Heart left ventricle (tissue), 16 donors: ENCODE results near the gene MET. TPM values are rescaled to one million over a fixed set of nuclear protein-coding genes. Genes with fewer than 3 reads are reported as not detected.

Experiments used
- ATAC-seq, 4 donors: fragments of 200-7000 bp; cut with Tn5 transposase; one replicate each; pipeline ENCODE4 v1.9.1; 2020 to 2022; ENCODE audit warnings: moderate library complexity in 4 of 4, mild to moderate bottlenecking in 3 of 4, moderate number of reproducible peaks in 1 of 4
- DNase-seq, 5 donors: peaks; one replicate each; pipeline ENCODE4 v3.0.0-alpha.2; 2020
- H3K27ac ChIP-seq, 12 donors: fragments of 200-600 bp; sonication (generic) in 4 of 12; one replicate each; pipeline versions ENCODE4 v1.5.0 to v1.8.0; 2016 to 2022; ENCODE audit warnings: mild to moderate bottlenecking in 2 of 12
- H3K27me3 ChIP-seq, 9 donors: fragments of 200-600 bp; sonication (generic) in 2 of 9; one replicate each; pipeline versions ENCODE4 v1.5.1 to v1.8.0; 2016 to 2022; ENCODE audit warnings: mild to moderate bottlenecking in 3 of 9
- H3K36me3 ChIP-seq, 9 donors: fragments of 200-600 bp; sonication (generic) in 2 of 9; one replicate each; pipeline versions ENCODE4 v1.5.0 to v1.8.0; 2018 to 2022; ENCODE audit warnings: mild to moderate bottlenecking in 2 of 9
- H3K4me1 ChIP-seq, 12 donors: fragments of 200-600 bp; sonication (generic) in 4 of 12; one replicate each; pipeline versions ENCODE4 v1.5.0 to v1.8.0; 2016 to 2022; ENCODE audit warnings: mild to moderate bottlenecking in 3 of 12
- H3K4me3 ChIP-seq, 12 donors: fragments of 200-600 bp; sonication (generic) in 4 of 12; one replicate each; pipeline versions ENCODE4 v1.5.0 to v1.8.0; 2017 to 2022; ENCODE audit warnings: mild to moderate bottlenecking in 9 of 12, moderate library complexity in 4 of 12
- H3K9me3 ChIP-seq, 12 donors: fragments of 200-600 bp; sonication (generic) in 4 of 12; one replicate each; pipeline versions ENCODE4 v1.5.0 to v1.8.0; 2016 to 2022; ENCODE audit warnings: mild to moderate bottlenecking in 1 of 12
- CTCF ChIP-seq, 12 donors: fragments of 200-600 bp; sonication (generic) in 4 of 12; IDR thresholded peaks; one replicate each; pipeline versions ENCODE4 v1.5.0 to v1.8.0; 2018 to 2022; ENCODE audit warnings: antibody characterized with exemption in 12 of 12, mild to moderate bottlenecking in 5 of 12
- POLR2A ChIP-seq, 2 donors: fragments of 450-650 bp; IDR thresholded peaks; one replicate each; pipeline ENCODE4 v1.6.1; 2017; ENCODE audit warnings: antibody characterized with exemption in 2 of 2, mild to moderate bottlenecking in 2 of 2, moderate library complexity in 2 of 2
- WGBS, 4 donors: extraction: QIAGEN DNeasy Blood & Tissue Kit in 2 of 4; methylation state at CpG; one replicate each; pipeline versions ENCODE4 v1.1.5 to v1.1.7; 2013 to 2018; 5-methylcytosine and 5-hydroxymethylcytosine counted together
- intact Hi-C, 10 donors: fragments of 100-400 bp; cut with DNase I; formaldehyde crosslinking; loops; one replicate each; pipeline versions ENCODE4 v1.11.1 to v1.14.2; 2022
- polyA plus RNA-seq, 2 donors: library from polyadenylated mRNA; stranded (reverse); fragments of 200-250 nt; gene quantifications; one replicate each; pipeline ENCODE4 v1.2.3, GENCODE V29; 2013
- total RNA-seq, 9 donors: library from RNA; depleted of rRNA in 2 of 9; stranded (reverse); fragments of >200 nt in 2 of 9; fragmentation: NEBNext Ultra II Directional in 3 of 9; extraction: Animal tissue kit (Norgen Biotek cat#: 25700) in 3 of 9; gene quantifications; one replicate each; pipeline versions ENCODE4 v1.1.0 to v1.2.4, GENCODE V29; 2016 to 2023
- donor health status: ischemic (EF 13 %, LVEDD 7.1; RV severe dilation, severe dysfunction).
- donor health status: healthy with polysubstance abuse.
- donor health status: DM: no; HTN: yes; CAD: no.
- donor health status: DM: no; HTN: no; CAD: no.
- donor health status: ischemic (EF 25% LVEDD 6.9; RV normal size, moderate dysfunction).
- donor health status: ischemic (EF 25% LVEDD 5.7; RV mildly dilated, moderate dysfunction).
- donor health status: healthy.
- donor health status: DM: yes; HTN: yes; CAD: no.
- donor health status: ischemic (EF 35%, LVEDD 5.7; RV mildly dilated, moderate dysfunction).
- donor health status: nonischemic (EF 11% LVEDD 7.7; RV severe dilation, severe dysfunction).
- donor health status: DM: yes; HTN: yes; CAD: no.
- donor health status: PGD.
- donor health status: ischemic (EF 29% LVEDD 5.4; RV normal size, mild dysfunction).
- donor health status: nonischemic (EF 23%, LVEDD 6.1; RV moderate dilation, normal function).

MET gene
- total and polyA plus RNA-seq, 11 donors, result 2.4 to 29.7 (median 14.3) TPM

DNA sequence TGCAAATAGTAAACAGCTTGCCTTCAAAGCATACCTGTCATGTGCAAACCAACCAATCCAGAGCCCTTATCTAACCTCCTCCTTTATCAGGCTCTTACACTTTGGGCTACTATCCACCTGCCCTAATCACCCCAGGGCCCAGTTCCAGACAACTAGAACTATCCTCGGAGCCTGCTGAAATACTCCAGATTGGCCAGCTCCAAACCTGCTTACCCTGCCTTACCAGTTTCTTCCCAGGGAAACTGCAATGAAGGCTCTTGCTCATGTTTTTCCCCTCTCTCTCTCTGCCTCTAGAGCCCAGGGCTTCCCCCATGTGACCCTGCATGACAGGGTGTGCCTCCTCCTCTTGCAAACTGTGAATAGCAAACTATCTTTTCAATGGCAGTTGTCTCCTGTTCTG, 109.0 kb downstream of the MET start:
- Histone ChIP-seq H3K4me3 (no peak overlapping the region), H3K36me3 (peaks cover 0 to 13% (median 0%) of the 10 kb centered on the region in 9 donors), H3K4me1 (peaks cover 0 to 14% (median 1%) of the 10 kb centered on the region in 12 donors), H3K27ac (no peak overlapping the region), H3K27me3 (no peaks in the 10 kb centered on the region), H3K9me3 (no peaks in the 10 kb centered on the region)
- no peak for DNase-seq
- TF ChIP-seq POLR2A (IDR thresholded peaks at IDR 0.05), result no peak
- TF ChIP-seq CTCF (IDR thresholded peaks at IDR 0.05), result no peak
- 13 to 37% (median 29%) methylated on average over 1 of the region's 1 CpG for WGBS, 4 donors
- intact Hi-C loops, result no loop called here
- peak in 3 of 4 donors; percentile 26 to 53 (median 34) for ATAC-seq

GRCh38 chr7:116781584-116781983, 109.6 kb downstream of the MET start:
- ATAC-seq (no peak), DNase-seq (no peak)
- Histone ChIP-seq H3K27me3 (no peaks in the 10 kb centered on the region), H3K4me3 (no peak overlapping the region), H3K27ac (no peak overlapping the region), H3K36me3 (peaks cover 0 to 13% (median 0%) of the 10 kb centered on the region in 9 donors), H3K4me1 (peaks cover 0 to 14% (median 1%) of the 10 kb centered on the region in 12 donors), H3K9me3 (no peaks in the 10 kb centered on the region)
- intact Hi-C loops, result no loop called here
- TF ChIP-seq POLR2A (IDR thresholded peaks at IDR 0.05) (no peak), CTCF (IDR thresholded peaks at IDR 0.05) (no peak)
- WGBS, 4 donors, result 87 to 92% (median 89%) methylated on average over 2 of the region's 2 CpGs

- ATAC-seq (no peak), DNase-seq (no peak)
- Histone ChIP-seq H3K36me3 (peaks cover 0 to 13% (median 0%) of the 10 kb centered on the region in 9 donors), H3K27me3 (no peaks in the 10 kb centered on the region), H3K4me3 (no peak overlapping the region), H3K4me1 (peaks cover 0 to 17% (median 1%) of the 10 kb centered on the region in 12 donors), H3K27ac (no peak overlapping the region), H3K9me3 (no peaks in the 10 kb centered on the region)
- 26 to 44% (median 41%) methylated on average over 1 of the region's 1 CpG for WGBS, 4 donors
- intact Hi-C loops, result no loop called here
- TF ChIP-seq POLR2A (IDR thresholded peaks at IDR 0.05) (no peak), CTCF (IDR thresholded peaks at IDR 0.05) (no peak)
Observed at GRCh38 chr7:116782177-116782711, 110.2 kb downstream of the MET start.

- no peak overlapping the region for H3K4me3 ChIP-seq
- ATAC-seq (no peak), DNase-seq (no peak)
- intact Hi-C loops, result no loop called here
- TF ChIP-seq POLR2A (IDR thresholded peaks at IDR 0.05), result no peak
- TF ChIP-seq CTCF (IDR thresholded peaks at IDR 0.05), result no peak
- 96 to 97% (median 96%) methylated on average over 4 of the region's 4 CpGs for WGBS, 4 donors
- no peaks in the 10 kb centered on the region for H3K27me3 ChIP-seq
- no peaks in the 10 kb centered on the region for H3K9me3 ChIP-seq
- peaks cover 0 to 6% (median 0%) of the 10 kb centered on the region in 9 donors for H3K36me3 ChIP-seq
- H3K4me1 ChIP-seq, result peaks cover 0 to 17% (median 1%) of the 10 kb centered on the region in 12 donors
- H3K27ac ChIP-seq, result no peak overlapping the region
Observed at GRCh38 chr7:116783666-116784318, 111.8 kb downstream of the MET start.
